NCI-H82 treated with DMSO at 0.1 percent for 48 hours (cell line): ENCODE results near the gene RS1.

Experiments
- DNase-seq: peaks from one replicate; lab custom pipeline; 2025; ENCODE audit not compliant: unreplicated experiment; lab: John Stamatoyannopoulos, UW

RS1 gene

GRCh38 chrX:18672008-18672407 is at the start of gene RS1:
Gene RS1, minus strand, starts transcription at chrX:18672108. Its CDS starts 40 bp downstream, at chrX:18672068.
- DNase-seq, result peak; percentile 94

GRCh38 chrX:18719852-18720251 is 47.9 kb upstream of the RS1 start:
- no peak for DNase-seq

- no peak for DNase-seq
Measured at GRCh38 chrX:18714910-18715309, 43.0 kb upstream of the RS1 start.

GRCh38 chrX:18709833-18710232 is 37.9 kb upstream of the RS1 start:
- DNase-seq, result no peak

- DNase-seq, result peak; percentile 81
Measured at GRCh38 chrX:18707426-18708049, 35.6 kb upstream of the RS1 start, which contains the start of gene PPEF1. Gene PPEF1, plus strand, starts transcription at chrX:18707645. Its CDS starts 136 bp downstream, at chrX:18707781.

GRCh38 chrX:18702362-18703195 is 30.7 kb upstream of the RS1 start:
- DNase-seq, result no peak

GRCh38 chrX:18701621-18702361 is 29.9 kb upstream of the RS1 start:
- no peak for DNase-seq

GRCh38 chrX:18698737-18699650 is 27.1 kb upstream of the RS1 start:
- DNase-seq, result no peak

GRCh38 chrX:18696653-18697052 is 24.7 kb upstream of the RS1 start:
- DNase-seq, result no peak

- DNase-seq, result peak; percentile 93
Measured at GRCh38 chrX:18692541-18692940, 20.6 kb upstream of the RS1 start.

GRCh38 chrX:18691431-18691830 is 19.5 kb upstream of the RS1 start:
- DNase-seq, result no peak

- DNase-seq, result no peak
Measured at GRCh38 chrX:18687856-18688495, 16.1 kb upstream of the RS1 start.

- DNase-seq, result no peak
Measured at GRCh38 chrX:18682979-18683387, 11.1 kb upstream of the RS1 start.

GRCh38 chrX:18681996-18682395 is 10.1 kb upstream of the RS1 start:
- DNase-seq, result peak; percentile 14

GRCh38 chrX:18677161-18677869 is 5.4 kb upstream of the RS1 start:
- DNase-seq, result no peak

GRCh38 chrX:18676470-18676869 is 4.6 kb upstream of the RS1 start:
- DNase-seq, result peak; percentile 28

GRCh38 chrX:18676050-18676449 is 4.1 kb upstream of the RS1 start:
- no peak for DNase-seq

- peak; percentile 51 for DNase-seq
Measured at GRCh38 chrX:18674788-18675735, 3.2 kb upstream of the RS1 start.
